Transverse colon (tissue), 4 donors: Measurements from ENCODE around the gene ADCY9. TPM values are rescaled to one million over a fixed set of nuclear protein-coding genes. Genes with fewer than 3 reads are reported as not detected.

ENCODE experiments used
- DNase-seq: peaks from one replicate; pipeline ENCODE4 v3.0.0-alpha.2; 2019
- H3K27ac ChIP-seq, 4 donors: fragments of 200-600 bp; sonication (generic); 2 replicates each; pipeline ENCODE4 v1.5.1; 2016 to 2018; ENCODE audit warnings: inconsistent platforms in 4 of 4
- H3K27me3 ChIP-seq: fragments of 200-600 bp; sonication (generic); 2 replicates; pipeline ENCODE4 v1.5.1; 2017; ENCODE audit warnings: inconsistent platforms
- H3K36me3 ChIP-seq, 4 donors: fragments of 200-600 bp; sonication (generic); 2 replicates each; pipeline ENCODE4 v1.5.1; 2017 to 2019; ENCODE audit warnings: inconsistent platforms in 4 of 4
- H3K4me1 ChIP-seq, 4 donors: fragments of 200-600 bp; sonication (generic); 2 replicates each; pipeline ENCODE4 v1.5.1; 2017 to 2020; ENCODE audit warnings: inconsistent platforms in 4 of 4
- H3K4me3 ChIP-seq, 4 donors: fragments of 200-600 bp; sonication (generic); 1 replicate in 1 of 4; 2 replicates in 3 of 4; pipeline versions ENCODE4 v1.5.1 to v1.6.1; 2017 to 2019; ENCODE audit warnings: inconsistent platforms in 4 of 4
- H3K9me3 ChIP-seq, 2 donors: fragments of 200-600 bp; sonication (generic); 2 replicates each; pipeline ENCODE4 v1.5.1; 2017 to 2019; ENCODE audit warnings: inconsistent platforms in 2 of 2
- EP300 ChIP-seq: sonication (generic); formaldehyde crosslinking; IDR thresholded peaks from one replicate; pipeline ENCODE4 v1.6.1; 2017; ENCODE audit warnings: antibody characterized with exemption, low read depth
- POLR2A ChIP-seq: fragments of 450-650 bp; IDR thresholded peaks from one replicate; pipeline ENCODE4 v1.6.1; 2016; ENCODE audit warnings: antibody characterized with exemption, mild to moderate bottlenecking, moderate library complexity
- POLR2AphosphoS5 ChIP-seq, 3 donors: sonication (generic); formaldehyde crosslinking; IDR thresholded peaks; one replicate each; pipeline ENCODE4 v1.6.1; 2016; ENCODE audit warnings: antibody characterized with exemption in 3 of 3
- WGBS, 2 donors: methylation state at CpG; one replicate each; pipeline ENCODE4 v1.1.5; 2018; ENCODE audit warnings: low coverage in 1 of 2; 5-methylcytosine and 5-hydroxymethylcytosine counted together
- in situ Hi-C, 4 donors: fragments of 200-750 bp; cut with MboI; loops; one replicate each; pipeline versions ENCODE4 v1.15.0 to v1.15.1; 2017; ENCODE audit warnings: low sequenced_read_pairs in 3 of 4, low pct_ligation_motif_present in 1 of 4, low pct_unique_long_range_greater_than_20kb in 1 of 4
- intact Hi-C: fragments of 100-400 bp; cut with DNase I; formaldehyde crosslinking; loops from one replicate; pipeline ENCODE4 v1.15.1; 2023; ENCODE audit warnings: low total_unique reads
- total RNA-seq, 4 donors: library from RNA; depleted of rRNA; stranded (reverse); fragments of >200 nt; gene quantifications; one replicate each; pipeline ENCODE4 v1.1.0, GENCODE V29; 2016
- TF ChIP-seq, protein P1 (sequence below), 5 experiments: fragments of 200-600 bp in 3 of 5; fragments of 450-650 bp in 2 of 5; sonication (generic) in 3 of 5; IDR thresholded peaks; 1 replicate in 2 of 5; 2 replicates in 3 of 5; pipeline ENCODE4 v1.5.1; 2016 to 2017; ENCODE audit warnings: antibody characterized with exemption in 5 of 5, inconsistent platforms in 3 of 5, mild to moderate bottlenecking in 2 of 5, moderate library complexity in 1 of 5

The ADCY9 gene
- total RNA-seq, 4 donors from 2014 or later = 33.7 to 46.0 (median 37.2) TPM

DNA sequence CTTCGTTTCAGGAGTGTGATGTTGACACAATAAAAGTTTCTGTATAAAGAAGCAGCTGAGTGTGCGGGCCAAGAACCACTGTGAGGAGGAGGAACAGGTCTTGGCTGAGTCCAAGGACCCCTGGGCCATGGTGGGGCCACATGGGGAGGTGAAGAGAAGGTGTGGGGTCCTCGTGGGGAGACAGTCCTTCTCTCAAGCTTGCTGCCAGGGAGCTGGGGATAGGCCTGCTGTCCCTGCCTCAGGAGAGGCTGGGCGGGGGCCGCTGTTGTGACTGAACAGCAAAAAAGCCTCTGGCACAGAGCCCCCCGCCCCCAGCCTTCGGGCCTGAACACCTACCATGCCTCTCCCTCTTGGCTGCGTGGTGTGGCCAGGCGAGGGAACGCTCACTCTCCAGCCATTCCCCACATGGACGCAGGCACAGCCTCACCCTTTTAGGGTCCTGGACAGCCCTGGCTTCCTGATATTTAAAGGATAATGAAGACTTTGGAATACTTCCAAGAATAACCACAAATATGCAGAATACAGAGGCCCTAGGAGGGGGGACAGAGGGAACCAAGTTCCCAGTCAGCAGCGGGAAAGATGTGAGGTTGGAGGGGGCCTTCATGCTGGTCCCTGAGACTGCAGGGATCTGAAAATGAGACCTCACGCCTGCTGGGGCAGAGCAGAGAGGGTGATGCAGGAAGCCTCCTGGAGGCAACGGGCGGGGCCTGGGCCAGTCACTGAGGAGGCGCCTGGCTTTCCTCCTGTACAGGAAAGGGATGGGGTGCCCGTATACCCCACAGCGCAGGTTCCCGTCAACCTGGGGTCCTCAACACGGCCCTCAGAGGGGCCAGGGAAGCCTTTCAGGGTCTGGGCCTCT lies 135.8 kb downstream of the ADCY9 start:
- peaks cover 0 to 4% (median 0%) of the 10 kb centered on the region in 4 donors for H3K36me3 ChIP-seq
- no peak overlapping the region for H3K4me3 ChIP-seq
- TF ChIP-seq POLR2AphosphoS5 (IDR thresholded peaks at IDR 0.05) = no peak
- TF ChIP-seq POLR2A = no peak
- TF ChIP-seq EP300 = no peak
- TF ChIP-seq, protein P1, sequence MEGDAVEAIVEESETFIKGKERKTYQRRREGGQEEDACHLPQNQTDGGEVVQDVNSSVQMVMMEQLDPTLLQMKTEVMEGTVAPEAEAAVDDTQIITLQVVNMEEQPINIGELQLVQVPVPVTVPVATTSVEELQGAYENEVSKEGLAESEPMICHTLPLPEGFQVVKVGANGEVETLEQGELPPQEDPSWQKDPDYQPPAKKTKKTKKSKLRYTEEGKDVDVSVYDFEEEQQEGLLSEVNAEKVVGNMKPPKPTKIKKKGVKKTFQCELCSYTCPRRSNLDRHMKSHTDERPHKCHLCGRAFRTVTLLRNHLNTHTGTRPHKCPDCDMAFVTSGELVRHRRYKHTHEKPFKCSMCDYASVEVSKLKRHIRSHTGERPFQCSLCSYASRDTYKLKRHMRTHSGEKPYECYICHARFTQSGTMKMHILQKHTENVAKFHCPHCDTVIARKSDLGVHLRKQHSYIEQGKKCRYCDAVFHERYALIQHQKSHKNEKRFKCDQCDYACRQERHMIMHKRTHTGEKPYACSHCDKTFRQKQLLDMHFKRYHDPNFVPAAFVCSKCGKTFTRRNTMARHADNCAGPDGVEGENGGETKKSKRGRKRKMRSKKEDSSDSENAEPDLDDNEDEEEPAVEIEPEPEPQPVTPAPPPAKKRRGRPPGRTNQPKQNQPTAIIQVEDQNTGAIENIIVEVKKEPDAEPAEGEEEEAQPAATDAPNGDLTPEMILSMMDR (IDR thresholded peaks at IDR 0.05) = no peak
- peak overlapping the region in 1 of 4 donors; percentile 3 for H3K27ac ChIP-seq
- in situ Hi-C loops = no loop called here
- intact Hi-C loops = loop anchor here (10.0 kb wide), 1 partner anchor 274 kb away; no protein-coding TSS in a partner anchor
- 81% methylated on average over 20 of the region's 20 CpGs; no CpG with 5 or more reads in 1 of the 2 donors for WGBS, 2 donors
- no peak for DNase-seq
- no peaks in the 10 kb centered on the region for H3K9me3 ChIP-seq
- peaks cover 0 to 8% (median 1%) of the 10 kb centered on the region in 4 donors for H3K4me1 ChIP-seq
- no peaks in the 10 kb centered on the region for H3K27me3 ChIP-seq

DNA sequence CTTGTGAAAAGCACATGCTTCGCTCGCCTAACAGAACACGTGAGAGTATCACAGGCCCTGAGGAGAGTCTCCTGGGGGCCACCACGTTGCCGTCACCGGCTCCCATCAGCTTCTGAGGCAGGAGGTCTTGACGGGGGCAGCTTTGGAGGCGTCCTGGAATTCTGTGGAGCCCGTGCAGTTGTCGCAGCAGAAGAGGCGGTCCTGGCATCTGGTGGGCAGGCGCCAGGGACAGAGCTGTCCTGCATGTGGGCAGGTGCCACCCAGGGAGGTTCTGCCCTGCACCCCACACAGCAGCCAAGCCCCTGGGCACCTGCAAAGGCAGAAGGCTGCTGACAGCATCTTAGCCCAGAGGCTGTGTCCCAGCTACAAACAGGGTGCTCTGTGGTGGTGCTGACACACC lies 136.7 kb downstream of the ADCY9 start:
- H3K9me3 ChIP-seq = no peaks in the 10 kb centered on the region
- in situ Hi-C loops = no loop called here
- no peak overlapping the region for H3K27ac ChIP-seq

DNA sequence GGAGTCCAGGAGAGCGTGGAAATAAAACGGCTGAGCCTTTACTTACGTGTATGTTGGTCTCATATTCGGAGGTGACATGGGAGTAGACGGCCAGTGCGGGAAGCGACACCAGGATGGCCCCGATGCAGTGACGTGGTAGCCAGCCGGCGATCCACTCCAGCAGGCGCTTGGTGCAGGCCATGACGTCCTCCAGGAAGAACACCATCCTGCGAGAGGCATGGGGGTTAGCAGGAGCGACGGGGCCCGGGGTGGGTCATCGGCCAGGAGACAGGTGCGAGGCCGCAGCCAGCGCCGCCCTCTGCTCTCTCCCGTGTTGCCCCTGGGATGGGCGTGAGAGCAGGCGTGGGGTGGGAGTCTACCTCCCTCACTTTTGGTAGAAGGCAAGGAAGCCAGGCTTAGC lies 137.2 kb downstream of the ADCY9 start:
- H3K4me3 ChIP-seq = no peak overlapping the region
- H3K27ac ChIP-seq = no peak overlapping the region
- peaks cover 0 to 8% (median 1%) of the 10 kb centered on the region in 4 donors for H3K4me1 ChIP-seq
- 95% methylated on average over 25 of the region's 25 CpGs; no CpG with 5 or more reads in 1 of the 2 donors for WGBS, 2 donors
- TF ChIP-seq EP300 (no peak), POLR2AphosphoS5 (IDR thresholded peaks at IDR 0.05) (no peak), POLR2A (no peak)
- TF ChIP-seq, protein P1 (IDR thresholded peaks at IDR 0.05) = no peak
- intact Hi-C loops (no loop called here), in situ Hi-C loops (no loop called here)
- DNase-seq = no peak
- H3K36me3 ChIP-seq = peaks cover 0 to 4% (median 0%) of the 10 kb centered on the region in 4 donors
- no peaks in the 10 kb centered on the region for H3K9me3 ChIP-seq
- no peaks in the 10 kb centered on the region for H3K27me3 ChIP-seq

More for the DNA sequence above, 136.7 kb downstream of the ADCY9 start:
- no peak for TF ChIP-seq POLR2AphosphoS5 (IDR thresholded peaks at IDR 0.05)
- TF ChIP-seq EP300 = no peak
- TF ChIP-seq POLR2A = no peak
- TF ChIP-seq, protein P1 (IDR thresholded peaks at IDR 0.05) = no peak
- Histone ChIP-seq H3K36me3 (peaks cover 0 to 4% (median 0%) of the 10 kb centered on the region in 4 donors), H3K4me1 (peaks cover 0 to 8% (median 1%) of the 10 kb centered on the region in 4 donors), H3K4me3 (no peak overlapping the region), H3K27me3 (no peaks in the 10 kb centered on the region)
- intact Hi-C loops = no loop called here
- 93% methylated on average over 12 of the region's 12 CpGs; no CpG with 5 or more reads in 1 of the 2 donors for WGBS, 2 donors
- no peak for DNase-seq

DNA sequence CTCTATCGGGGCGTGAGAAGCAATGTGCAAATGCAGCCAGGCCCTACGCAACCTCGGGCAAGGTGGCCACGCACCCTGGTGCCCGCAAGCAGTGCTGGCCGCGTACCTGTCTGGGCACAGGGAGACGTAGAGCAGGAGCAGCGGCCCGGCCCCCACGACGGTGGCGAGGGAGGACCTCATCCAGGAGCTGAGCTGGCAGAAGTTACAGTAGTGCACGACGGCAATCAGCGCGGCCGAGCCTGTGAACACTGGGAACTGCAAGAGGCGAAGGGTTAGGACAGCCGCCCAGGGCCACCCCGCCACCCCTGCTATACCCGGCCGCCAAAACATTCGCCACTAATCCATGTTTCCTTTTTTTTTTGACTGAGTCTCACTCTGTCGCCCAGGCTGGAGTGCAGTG lies 138.9 kb downstream of the ADCY9 start:
- intact Hi-C loops (no loop called here), in situ Hi-C loops (no loop called here)
- peaks cover 0 to 3% (median 0%) of the 10 kb centered on the region in 4 donors for H3K36me3 ChIP-seq

More for the DNA sequence above, 138.9 kb downstream of the ADCY9 start:
- no peak for DNase-seq
- 88% methylated on average over 26 of the region's 26 CpGs; no CpG with 5 or more reads in 1 of the 2 donors for WGBS, 2 donors
- Histone ChIP-seq H3K9me3 (no peaks in the 10 kb centered on the region), H3K4me1 (peaks cover 0 to 8% (median 0%) of the 10 kb centered on the region in 4 donors), H3K27me3 (no peaks in the 10 kb centered on the region), H3K27ac (no peak overlapping the region), H3K4me3 (no peak overlapping the region)
- TF ChIP-seq POLR2A = no peak
- TF ChIP-seq EP300 = no peak
- TF ChIP-seq POLR2AphosphoS5 (IDR thresholded peaks at IDR 0.05) = no peak
- TF ChIP-seq, protein P1 (IDR thresholded peaks at IDR 0.05) = no peak
